VCaP (cell line): ENCODE data around the gene TNS1.

Experiments used
- H3K27ac ChIP-seq: fragments of 450-650 bp; 2 replicates; pipeline ENCODE4 v1.5.1; 2017
- CTCF ChIP-seq: fragments of 450-650 bp; conservative IDR thresholded peaks from 2 replicates; pipeline ENCODE4 v1.5.1; 2017; ENCODE audit warnings: mild to moderate bottlenecking, moderate library complexity

TNS1 gene

GRCh38 chr2:217918308-217919024 is 84.3 kb downstream of the TNS1 start:
- no peak overlapping the region for H3K27ac ChIP-seq
- TF ChIP-seq CTCF, result peak; percentile 38; the same call in 1 of the 2 replicates

GRCh38 chr2:217916504-217917254 is 86.1 kb downstream of the TNS1 start:
- no peak for TF ChIP-seq CTCF
- H3K27ac ChIP-seq, result no peak overlapping the region

GRCh38 chr2:217915706-217916105 is 87.1 kb downstream of the TNS1 start:
- no peak overlapping the region for H3K27ac ChIP-seq
- TF ChIP-seq CTCF, result no peak

- no peak overlapping the region for H3K27ac ChIP-seq
These were observed 87.9 kb downstream of the TNS1 start for GRCh38 chr2:217914878-217915277.

GRCh38 chr2:217914078-217914477 is 88.7 kb downstream of the TNS1 start:
- no peak overlapping the region for H3K27ac ChIP-seq
- TF ChIP-seq CTCF, result no peak

More at GRCh38 chr2:217914878-217915277, 87.9 kb downstream of the TNS1 start:
- TF ChIP-seq CTCF, result no peak

- no peak overlapping the region for H3K27ac ChIP-seq
- no peak for TF ChIP-seq CTCF
These were observed 89.4 kb downstream of the TNS1 start for GRCh38 chr2:217913436-217913835.

- TF ChIP-seq CTCF, result no peak
- no peak overlapping the region for H3K27ac ChIP-seq
These were observed 90.4 kb downstream of the TNS1 start for GRCh38 chr2:217912098-217913024.
